Measurements from ENCODE around the gene WNK2. TPM values are rescaled to one million over a fixed set of nuclear protein-coding genes. Genes with fewer than 3 reads are reported as not detected.

Gene WNK2
- total RNA-seq, 1 donor from 2014 or later, result 1.9 TPM

GRCh38 chr9:93326654-93327053 is 142.7 kb downstream of the WNK2 start:
- Histone ChIP-seq H3K4me1 (ENCODE audit: insufficient read depth, low read length) (no peaks in the 10 kb centered on the region), H3K9me3 (ENCODE audit: insufficient read depth, low read depth, low read length) (no peaks in the 10 kb centered on the region), H3K79me2 (ENCODE audit: insufficient read depth, low read length) (no peaks in the 10 kb centered on the region), H4K20me1 (ENCODE audit: insufficient read depth, low read length) (no peaks in the 10 kb centered on the region), H3K27ac (ENCODE audit: low read depth, low read length) (no peak overlapping the region), H3K4me3 (ENCODE audit: insufficient read depth, low read depth, low read length) (no peak overlapping the region), H2AFZ (ENCODE audit: low read depth, low read length) (no peak overlapping the region), H3K36me3 (ENCODE audit: insufficient read depth, low read length) (no peaks in the 10 kb centered on the region), H3K4me2 (ENCODE audit: low read length) (no peak overlapping the region), H3K27me3 (ENCODE audit: insufficient read depth, low read length) (no peaks in the 10 kb centered on the region), H3K9ac (ENCODE audit: low read length) (no peak overlapping the region)
- no peak overlapping the region for H3K27ac Mint-ChIP-seq (ENCODE audit: unreplicated experiment)
- no peaks in the 10 kb centered on the region for H3K36me3 Mint-ChIP-seq (ENCODE audit: low read depth, unreplicated experiment)
- H3K9me3 Mint-ChIP-seq (ENCODE audit: unreplicated experiment), result no peaks in the 10 kb centered on the region
- FAIRE-seq, result no peak
- peaks cover 3% of the 10 kb centered on the region for H3K4me1 Mint-ChIP-seq (ENCODE audit: low read depth, unreplicated experiment)
- TF ChIP-seq EZH2 (IDR thresholded peaks at IDR 0.05; ENCODE audit: insufficient read depth, low read length) (no peak), CTCF (IDR thresholded peaks at IDR 0.05; ENCODE audit: insufficient read depth, low read depth, low read length) (no peak)
- DNase-seq (ENCODE audit: low read depth), result no peak
- peaks cover 11% of the 10 kb centered on the region for H3K27me3 Mint-ChIP-seq (ENCODE audit: low read depth, unreplicated experiment)
- H3K4me3 Mint-ChIP-seq (ENCODE audit: unreplicated experiment), result no peak overlapping the region

- Mint-ChIP-seq H3K27ac (ENCODE audit: unreplicated experiment) (no peak overlapping the region), H3K4me3 (ENCODE audit: unreplicated experiment) (no peak overlapping the region), H3K4me1 (ENCODE audit: low read depth, unreplicated experiment) (peaks cover 3% of the 10 kb centered on the region), H3K9me3 (ENCODE audit: unreplicated experiment) (peaks cover 6% of the 10 kb centered on the region), H3K36me3 (ENCODE audit: low read depth, unreplicated experiment) (peaks cover 2% of the 10 kb centered on the region), H3K27me3 (ENCODE audit: low read depth, unreplicated experiment) (peaks cover 12% of the 10 kb centered on the region)
- Histone ChIP-seq H2AFZ (ENCODE audit: low read depth, low read length) (no peak overlapping the region), H3K79me2 (ENCODE audit: insufficient read depth, low read length) (no peaks in the 10 kb centered on the region), H3K9ac (ENCODE audit: low read length) (no peak overlapping the region), H3K9me3 (ENCODE audit: insufficient read depth, low read depth, low read length) (no peaks in the 10 kb centered on the region), H3K4me1 (ENCODE audit: insufficient read depth, low read length) (no peaks in the 10 kb centered on the region), H3K27ac (ENCODE audit: low read depth, low read length) (no peak overlapping the region), H3K27me3 (ENCODE audit: insufficient read depth, low read length) (no peaks in the 10 kb centered on the region), H3K4me2 (ENCODE audit: low read length) (no peak overlapping the region), H3K4me3 (ENCODE audit: insufficient read depth, low read depth, low read length) (no peak overlapping the region), H4K20me1 (ENCODE audit: insufficient read depth, low read length) (no peaks in the 10 kb centered on the region), H3K36me3 (ENCODE audit: insufficient read depth, low read length) (no peaks in the 10 kb centered on the region)
- no peak for FAIRE-seq
- TF ChIP-seq EZH2 (IDR thresholded peaks at IDR 0.05; ENCODE audit: insufficient read depth, low read length) (no peak), CTCF (IDR thresholded peaks at IDR 0.05; ENCODE audit: insufficient read depth, low read depth, low read length) (no peak)
- no peak for DNase-seq (ENCODE audit: low read depth)
Observed at GRCh38 chr9:93329629-93330280, 145.8 kb downstream of the WNK2 start.

GRCh38 chr9:93332317-93332716 is 148.4 kb downstream of the WNK2 start:
- no peak for TF ChIP-seq CTCF (IDR thresholded peaks at IDR 0.05; ENCODE audit: insufficient read depth, low read depth, low read length)
- TF ChIP-seq EZH2 (IDR thresholded peaks at IDR 0.05; ENCODE audit: insufficient read depth, low read length), result no peak
- Histone ChIP-seq H3K4me1 (ENCODE audit: insufficient read depth, low read length) (no peaks in the 10 kb centered on the region), H3K9ac (ENCODE audit: low read length) (no peak overlapping the region), H3K4me2 (ENCODE audit: low read length) (no peak overlapping the region), H3K4me3 (ENCODE audit: insufficient read depth, low read depth, low read length) (no peak overlapping the region), H3K79me2 (ENCODE audit: insufficient read depth, low read length) (no peaks in the 10 kb centered on the region), H3K27me3 (ENCODE audit: insufficient read depth, low read length) (no peaks in the 10 kb centered on the region), H2AFZ (ENCODE audit: low read depth, low read length) (no peak overlapping the region), H3K27ac (ENCODE audit: low read depth, low read length) (no peak overlapping the region), H3K36me3 (ENCODE audit: insufficient read depth, low read length) (no peaks in the 10 kb centered on the region), H3K9me3 (ENCODE audit: insufficient read depth, low read depth, low read length) (no peaks in the 10 kb centered on the region), H4K20me1 (ENCODE audit: insufficient read depth, low read length) (no peaks in the 10 kb centered on the region)
- DNase-seq (ENCODE audit: low read depth) (no peak), FAIRE-seq (no peak)
- H3K36me3 Mint-ChIP-seq (ENCODE audit: low read depth, unreplicated experiment), result peaks cover 2% of the 10 kb centered on the region
- no peak overlapping the region for H3K4me3 Mint-ChIP-seq (ENCODE audit: unreplicated experiment)
- peaks cover 14% of the 10 kb centered on the region for H3K27me3 Mint-ChIP-seq (ENCODE audit: low read depth, unreplicated experiment)
- no peak overlapping the region for H3K27ac Mint-ChIP-seq (ENCODE audit: unreplicated experiment)
- H3K4me1 Mint-ChIP-seq (ENCODE audit: low read depth, unreplicated experiment), result no peaks in the 10 kb centered on the region
- peaks cover 11% of the 10 kb centered on the region for H3K9me3 Mint-ChIP-seq (ENCODE audit: unreplicated experiment)
